H54 (cell line): Measurements from ENCODE around the gene CSNK1G2.

Experiments
- DNase-seq: peaks from one replicate; pipeline ENCODE4 v3.0.0; 2011; ENCODE audit warnings: low spot score, mixed read lengths; ENCODE audit not compliant: insufficient read length
- FAIRE-seq: peaks from 3 replicates; lab custom pipeline; 2011; peaks lifted over from hg19 to GRCh38; lab: Jason Lieb, UNC
- POLR2A ChIP-seq: IDR thresholded peaks from 2 replicates; pipeline ENCODE4 v1.6.1; 2011; ENCODE audit warnings: low read depth, mild to moderate bottlenecking, low read length

CSNK1G2 gene

GRCh38 chr19:2010135-2010668 is 69.2 kb downstream of the CSNK1G2 start:
- FAIRE-seq (no peak), DNase-seq (no peak)
- no peak for TF ChIP-seq POLR2A

DNA sequence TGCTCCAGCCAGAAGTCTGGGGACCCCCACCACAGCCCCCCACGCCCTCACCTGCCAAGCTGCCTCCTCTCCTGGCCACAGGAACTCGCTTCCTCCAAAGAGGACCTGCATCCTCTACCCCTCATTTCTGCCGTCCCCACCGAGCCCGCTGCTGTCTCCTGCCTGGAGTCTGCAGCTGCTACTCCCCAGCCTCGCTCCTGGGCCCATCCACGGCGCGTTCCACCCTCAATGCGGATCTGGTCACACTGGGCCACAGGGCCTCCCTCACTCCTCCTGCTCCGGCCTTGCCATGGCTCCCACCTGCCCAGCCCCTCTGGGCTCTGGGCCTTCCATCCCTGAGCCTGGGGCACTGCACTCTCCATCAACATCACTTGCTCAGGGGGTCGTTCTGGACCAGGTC is 70.2 kb downstream of the CSNK1G2 start:
- DNase-seq: no peak
- TF ChIP-seq POLR2A: no peak
- FAIRE-seq: no peak

GRCh38 chr19:2012941-2013682 is 72.1 kb downstream of the CSNK1G2 start:
- DNase-seq (no peak), FAIRE-seq (no peak)
- TF ChIP-seq POLR2A: no peak

DNA sequence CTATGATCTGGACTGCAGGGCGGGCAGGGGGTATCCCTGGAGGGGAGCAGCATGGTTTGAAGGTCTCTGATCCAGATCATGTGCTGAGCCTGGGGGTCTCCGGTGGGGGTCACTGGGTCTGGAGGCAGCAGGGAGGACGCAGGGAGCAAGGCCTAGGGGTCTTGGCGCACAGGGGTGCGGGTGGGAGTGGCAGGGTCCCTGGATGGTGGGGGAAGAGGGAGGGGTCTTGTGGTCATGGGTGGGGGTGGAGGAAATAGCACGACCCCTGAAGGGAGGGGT is 72.7 kb downstream of the CSNK1G2 start:
- TF ChIP-seq POLR2A: no peak
- no peak for DNase-seq
- no peak for FAIRE-seq

DNA sequence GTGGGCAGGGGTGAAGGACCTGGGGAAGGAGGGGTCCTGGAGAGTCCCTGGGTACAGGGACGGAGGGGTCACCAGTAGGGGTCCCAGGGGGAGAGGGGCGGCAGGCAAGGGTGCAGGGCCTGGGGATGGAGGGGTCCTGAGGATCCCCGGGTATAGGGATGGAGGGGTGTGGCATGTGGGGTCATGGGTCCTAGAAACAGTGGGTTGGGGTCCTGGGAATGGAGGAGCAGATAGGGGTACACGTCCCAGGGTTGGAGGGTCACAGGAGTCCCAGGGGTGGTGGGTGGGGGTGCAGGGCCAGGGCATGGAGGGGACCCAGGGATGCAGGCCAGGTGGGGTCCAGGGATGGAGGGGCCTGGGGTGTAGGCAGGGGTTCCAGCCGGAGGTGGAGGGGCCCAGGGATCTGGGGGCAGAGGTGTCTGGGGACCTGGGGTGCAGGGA is 73.2 kb downstream of the CSNK1G2 start:
- no peak for DNase-seq
- no peak for FAIRE-seq
- TF ChIP-seq POLR2A: no peak

GRCh38 chr19:2014731-2015607 is 74.0 kb downstream of the CSNK1G2 start:
- no peak for TF ChIP-seq POLR2A
- FAIRE-seq: no peak
- DNase-seq: peak; percentile 56

DNA sequence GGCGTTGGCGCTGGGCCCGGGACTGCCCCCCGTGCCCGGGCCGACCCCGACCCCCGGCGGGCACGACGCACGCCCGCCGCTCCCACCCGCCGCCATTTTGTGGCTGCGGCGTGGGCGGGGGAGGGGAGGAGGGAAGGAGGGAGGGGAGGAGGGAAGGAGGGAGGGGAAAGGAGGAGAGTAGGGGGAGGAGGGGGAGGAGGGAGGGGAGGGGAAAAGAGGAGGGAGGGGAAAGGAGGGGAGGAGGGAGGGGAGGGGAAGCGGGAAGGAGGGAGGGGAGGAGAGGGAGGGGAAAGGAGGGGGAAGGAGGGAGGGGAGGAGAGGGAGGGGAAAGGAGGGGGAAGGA is 74.6 kb downstream of the CSNK1G2 start, which contains the start of gene BTBD2:
BTBD2 (minus strand) TSS at position 107 of the 343 bp plus-strand sequence; CDS start at position 96, 11 bp downstream.
- FAIRE-seq (no peak), DNase-seq (no peak)
- TF ChIP-seq POLR2A: peak; percentile 40; the same call in 1 of the 2 replicates

- TF ChIP-seq POLR2A: no peak
- DNase-seq (peak; percentile 82), FAIRE-seq (no peak)
Observed at GRCh38 chr19:2016041-2016807, 75.3 kb downstream of the CSNK1G2 start.

- FAIRE-seq: no peak
- TF ChIP-seq POLR2A: no peak
Observed at GRCh38 chr19:2018752-2019151, 77.8 kb downstream of the CSNK1G2 start.

DNA sequence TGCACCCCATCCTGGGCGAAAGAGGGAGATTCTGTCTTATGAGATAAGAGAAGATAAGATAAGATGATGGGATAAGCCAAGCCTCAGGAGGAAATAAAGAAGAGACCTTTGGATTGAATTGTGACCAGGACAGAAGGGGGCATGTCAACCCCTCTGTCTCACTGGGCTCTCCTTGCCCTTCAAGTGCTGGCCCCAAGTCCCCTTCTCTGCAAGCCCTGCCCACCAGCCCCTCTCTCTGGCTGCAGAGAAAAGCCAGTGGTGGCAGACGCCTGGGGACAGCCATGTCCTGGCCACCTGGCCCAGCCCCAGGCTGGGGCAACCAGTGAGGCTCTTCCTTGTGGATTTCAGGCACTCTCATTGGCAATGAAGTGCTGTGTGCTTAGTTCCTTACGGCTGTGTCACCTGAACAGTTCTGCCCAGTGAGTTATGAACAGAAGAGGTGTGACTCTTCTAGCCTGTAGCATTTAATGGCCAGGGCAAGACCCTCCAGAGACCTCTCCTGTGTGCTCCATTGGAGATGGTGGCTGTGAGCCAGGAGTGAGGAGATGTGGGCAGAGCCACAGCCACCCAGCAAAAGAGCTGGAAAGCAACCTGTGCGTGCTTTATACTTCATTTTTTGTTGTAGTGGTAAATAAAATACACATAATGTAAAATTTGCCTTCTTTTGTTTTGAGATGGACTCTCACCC is 80.6 kb downstream of the CSNK1G2 start:
- no peak for FAIRE-seq
- no peak for TF ChIP-seq POLR2A

More at GRCh38 chr19:2018752-2019151, 77.8 kb downstream of the CSNK1G2 start:
- DNase-seq: no peak

DNA sequence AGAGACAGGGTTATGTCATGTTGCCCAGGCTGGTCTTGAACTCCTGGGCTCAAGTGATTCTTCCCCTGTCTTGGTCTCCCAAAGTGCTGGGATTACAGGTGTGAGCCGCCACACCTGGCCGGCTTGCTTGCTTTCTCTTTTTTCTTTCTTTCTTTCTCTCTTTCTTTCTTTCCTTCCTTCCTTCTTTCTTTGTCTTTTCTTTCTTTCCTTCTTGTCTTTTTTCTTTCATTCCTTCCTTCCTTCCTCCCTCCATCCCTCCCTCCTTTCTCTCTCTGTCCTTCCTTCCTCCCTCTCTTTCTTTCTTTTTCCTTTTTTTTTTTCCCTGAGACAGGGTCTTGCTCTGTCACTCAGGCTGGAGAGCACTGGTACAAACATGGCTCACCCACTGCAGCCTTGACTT is 81.3 kb downstream of the CSNK1G2 start:
- FAIRE-seq: no peak
- no peak for DNase-seq
- no peak for TF ChIP-seq POLR2A

More for the DNA sequence above, 80.6 kb downstream of the CSNK1G2 start:
- no peak for DNase-seq

DNA sequence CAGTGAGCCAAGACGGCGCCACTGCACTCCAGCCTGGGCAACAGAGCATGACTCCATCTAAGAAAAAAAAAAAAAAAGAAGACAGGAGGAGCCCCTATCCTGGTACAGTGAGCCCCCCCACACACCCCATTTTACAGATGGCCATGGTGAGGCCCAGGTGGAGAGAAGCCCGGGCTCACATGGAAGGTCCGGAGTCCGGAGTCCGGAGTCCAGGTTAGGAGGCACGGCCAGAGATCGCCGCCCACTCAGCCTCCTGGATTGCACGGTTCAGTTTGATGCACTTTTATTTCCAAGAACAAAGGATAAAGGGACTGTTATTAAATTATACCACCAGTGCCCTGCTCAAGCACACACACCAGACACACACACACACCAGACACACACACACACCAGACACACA is 85.8 kb downstream of the CSNK1G2 start:
- FAIRE-seq (no peak), DNase-seq (no peak)
- TF ChIP-seq POLR2A: no peak

DNA sequence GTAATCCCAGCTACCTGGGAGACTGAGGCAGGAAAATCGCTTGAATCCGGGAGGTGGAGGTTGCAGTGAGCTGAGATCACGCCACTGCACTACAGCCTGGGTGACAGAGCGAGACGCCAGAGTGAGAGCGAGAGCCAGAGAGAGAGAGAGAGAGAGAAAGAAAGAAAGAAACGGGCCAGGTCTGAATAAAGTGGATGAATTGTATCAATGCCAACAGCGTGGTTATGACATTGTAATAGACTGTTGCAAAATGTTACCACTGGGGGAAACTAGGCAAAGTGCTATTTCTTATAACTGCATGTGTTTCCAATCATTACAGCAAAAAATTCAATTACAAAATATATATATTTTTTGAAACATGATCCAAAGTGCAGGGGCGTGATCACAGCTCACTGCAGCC is 86.4 kb downstream of the CSNK1G2 start:
- TF ChIP-seq POLR2A: no peak
- FAIRE-seq: no peak
- DNase-seq: no peak
